OCI-LY1 (cell line): ENCODE results near the gene ALOX5.

Experiments
- H2AFZ ChIP-seq: fragments of 200-600 bp; sonication (generic), shearing (Covaris generic); 2 replicates; pipeline ENCODE4 v1.6.0; 2014; ENCODE audit warnings: antibody characterized with exemption, mild to moderate bottlenecking, low read length
- H3F3A ChIP-seq: fragments of 200-600 bp; sonication (generic), shearing (Covaris generic); 2 replicates; pipeline ENCODE4 v1.6.0; 2014; ENCODE audit warnings: mild to moderate bottlenecking, antibody characterized with exemption, low read length, moderate library complexity; ENCODE audit not compliant: insufficient read depth
- H3K27ac ChIP-seq: fragments of 200-600 bp; sonication (generic); 2 replicates; pipeline ENCODE4 v1.5.1; 2014; ENCODE audit warnings: low read length, mixed run types, mild to moderate bottlenecking, low read depth; ENCODE audit not compliant: poor library complexity, severe bottlenecking
- H3K27me3 ChIP-seq: fragments of 200-600 bp; sonication (generic); 2 replicates; pipeline ENCODE4 v1.6.0; 2014; ENCODE audit warnings: antibody characterized with exemption, mild to moderate bottlenecking, low read length, moderate library complexity; ENCODE audit not compliant: insufficient read depth
- H3K36me3 ChIP-seq: fragments of 200-600 bp; sonication (generic); 2 replicates; pipeline ENCODE4 v1.6.1; 2014; ENCODE audit warnings: mild to moderate bottlenecking, antibody characterized with exemption, low read length, moderate library complexity, mixed read lengths; ENCODE audit not compliant: insufficient read depth
- H3K4me1 ChIP-seq: fragments of 200-600 bp; sonication (generic); 2 replicates; pipeline ENCODE4 v1.5.1; 2014; ENCODE audit warnings: mild to moderate bottlenecking, low read length, moderate library complexity; ENCODE audit not compliant: insufficient read depth, severe bottlenecking
- H3K4me2 ChIP-seq: fragments of 200-600 bp; sonication (generic), shearing (Covaris generic); 2 replicates; pipeline ENCODE4 v1.6.1; 2014; ENCODE audit warnings: low read length
- H3K4me3 ChIP-seq: fragments of 200-600 bp; sonication (generic); 2 replicates; pipeline ENCODE4 v1.5.1; 2014; ENCODE audit warnings: low read length, low read depth, mild to moderate bottlenecking, mixed read lengths; ENCODE audit not compliant: poor library complexity, severe bottlenecking
- H3K79me2 ChIP-seq: fragments of 200-600 bp; shearing (Covaris generic); 2 replicates; pipeline ENCODE4 v1.6.1; 2016; ENCODE audit warnings: mixed run types, low read length, mixed read lengths; ENCODE audit not compliant: insufficient read depth
- H3K9ac ChIP-seq: fragments of 200-600 bp; sonication (generic), shearing (Covaris generic); 2 replicates; pipeline ENCODE4 v1.6.1; 2014; ENCODE audit warnings: mild to moderate bottlenecking, low read length, mixed read lengths
- H3K9me2 ChIP-seq: fragments of 200-600 bp; sonication (generic), shearing (Covaris generic); 2 replicates; pipeline ENCODE4 v1.6.1; 2014; ENCODE audit warnings: low read depth, mild to moderate bottlenecking, low read length, mixed read lengths
- H3K9me3 ChIP-seq: fragments of 200-600 bp; shearing (Covaris generic); 2 replicates; pipeline ENCODE4 v1.6.1; 2014; ENCODE audit warnings: low read length, mixed read lengths
- H4K20me1 ChIP-seq: fragments of 200-600 bp; sonication (generic), shearing (Covaris generic); 2 replicates; pipeline ENCODE4 v1.6.0; 2016; ENCODE audit warnings: mild to moderate bottlenecking, low read length; ENCODE audit not compliant: insufficient read depth
- EZH2 ChIP-seq: fragments of 200-600 bp; sonication (generic), shearing (Covaris generic); IDR thresholded peaks from 2 replicates; pipeline ENCODE4 v1.8.0; 2017; ENCODE audit warnings: borderline replicate concordance, mixed run types, mild to moderate bottlenecking, antibody characterized with exemption, low read length, moderate library complexity, mixed read lengths
- TF ChIP-seq, protein P1 (sequence below): fragments of 200-600 bp; sonication (generic), shearing (Covaris generic); IDR thresholded peaks from 2 replicates; pipeline ENCODE4 v1.5.1; 2017; ENCODE audit warnings: mild to moderate bottlenecking, antibody characterized with exemption, low read length, moderate library complexity, mixed read lengths

The ALOX5 gene

DNA sequence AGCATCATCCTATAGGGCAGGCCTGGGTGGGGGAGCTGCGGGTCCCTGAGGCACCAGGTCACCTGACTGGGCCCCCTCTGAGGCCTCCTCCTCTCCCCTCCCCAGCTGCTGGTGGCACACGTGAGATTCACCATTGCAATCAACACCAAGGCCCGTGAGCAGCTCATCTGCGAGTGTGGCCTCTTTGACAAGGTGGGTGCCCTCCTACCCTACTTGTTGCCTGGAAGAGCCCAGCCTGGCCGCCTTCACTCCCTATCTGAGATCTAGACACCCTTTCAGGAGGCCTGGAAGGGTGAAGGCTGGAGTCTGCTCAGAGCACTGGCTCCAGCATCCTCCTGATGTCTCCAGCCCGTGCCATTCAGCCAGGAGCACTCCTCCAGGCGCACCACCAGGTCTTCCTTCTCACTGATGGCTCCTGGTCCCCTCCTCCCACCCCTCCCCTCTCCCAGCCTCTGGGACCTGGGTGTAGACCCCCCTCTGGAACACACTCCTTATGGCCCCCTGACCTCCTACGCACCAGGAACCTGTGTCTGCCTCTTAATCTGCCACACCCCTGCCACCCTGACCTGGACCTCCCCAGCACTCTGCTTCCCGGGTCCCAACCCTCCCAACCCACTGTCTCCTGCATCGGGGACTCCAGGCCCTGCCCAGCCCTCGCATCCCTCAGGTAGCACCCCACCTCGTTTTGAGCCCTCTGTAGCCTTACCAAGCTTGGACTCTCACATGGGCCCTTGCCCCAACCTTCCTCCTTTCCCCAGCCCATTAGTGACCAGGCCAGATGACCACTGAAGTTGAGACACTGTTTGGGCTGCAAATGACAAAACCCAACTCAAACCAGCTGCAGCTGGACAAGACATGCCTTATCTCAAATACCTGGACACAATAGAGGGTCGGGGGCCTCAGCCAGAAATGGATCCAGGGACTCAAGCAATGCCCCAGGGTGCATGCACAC is 67.5 kb downstream of the ALOX5 start:
- Histone ChIP-seq H3K9ac (no peak overlapping the region), H3K9me2 (no peaks in the 10 kb centered on the region), H3K9me3 (no peaks in the 10 kb centered on the region), H3K79me2 (no peaks in the 10 kb centered on the region), H2AFZ (no peak overlapping the region), H3K27ac (peak overlapping the region; percentile 41), H3K4me2 (no peak overlapping the region), H3K4me1 (peaks cover 12% of the 10 kb centered on the region), H3F3A (no peaks in the 10 kb centered on the region), H3K4me3 (no peak overlapping the region), H4K20me1 (no peaks in the 10 kb centered on the region), H3K36me3 (peaks cover 86% of the 10 kb centered on the region), H3K27me3 (no peaks in the 10 kb centered on the region)
- TF ChIP-seq, protein P1, sequence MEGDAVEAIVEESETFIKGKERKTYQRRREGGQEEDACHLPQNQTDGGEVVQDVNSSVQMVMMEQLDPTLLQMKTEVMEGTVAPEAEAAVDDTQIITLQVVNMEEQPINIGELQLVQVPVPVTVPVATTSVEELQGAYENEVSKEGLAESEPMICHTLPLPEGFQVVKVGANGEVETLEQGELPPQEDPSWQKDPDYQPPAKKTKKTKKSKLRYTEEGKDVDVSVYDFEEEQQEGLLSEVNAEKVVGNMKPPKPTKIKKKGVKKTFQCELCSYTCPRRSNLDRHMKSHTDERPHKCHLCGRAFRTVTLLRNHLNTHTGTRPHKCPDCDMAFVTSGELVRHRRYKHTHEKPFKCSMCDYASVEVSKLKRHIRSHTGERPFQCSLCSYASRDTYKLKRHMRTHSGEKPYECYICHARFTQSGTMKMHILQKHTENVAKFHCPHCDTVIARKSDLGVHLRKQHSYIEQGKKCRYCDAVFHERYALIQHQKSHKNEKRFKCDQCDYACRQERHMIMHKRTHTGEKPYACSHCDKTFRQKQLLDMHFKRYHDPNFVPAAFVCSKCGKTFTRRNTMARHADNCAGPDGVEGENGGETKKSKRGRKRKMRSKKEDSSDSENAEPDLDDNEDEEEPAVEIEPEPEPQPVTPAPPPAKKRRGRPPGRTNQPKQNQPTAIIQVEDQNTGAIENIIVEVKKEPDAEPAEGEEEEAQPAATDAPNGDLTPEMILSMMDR: no peak
- no peak for TF ChIP-seq EZH2

GRCh38 chr10:45442251-45442650 is 68.2 kb downstream of the ALOX5 start:
- no peaks in the 10 kb centered on the region for H3F3A ChIP-seq
- no peaks in the 10 kb centered on the region for H4K20me1 ChIP-seq
- no peak overlapping the region for H3K4me2 ChIP-seq
- no peaks in the 10 kb centered on the region for H3K9me2 ChIP-seq
- no peaks in the 10 kb centered on the region for H3K27me3 ChIP-seq
- H3K36me3 ChIP-seq: peaks cover 81% of the 10 kb centered on the region
- peak overlapping the region; percentile 41 for H3K27ac ChIP-seq
- peaks cover 6% of the 10 kb centered on the region for H3K4me1 ChIP-seq
- no peak overlapping the region for H2AFZ ChIP-seq
- H3K9ac ChIP-seq: no peak overlapping the region
- H3K9me3 ChIP-seq: no peaks in the 10 kb centered on the region
- no peak for TF ChIP-seq EZH2
- TF ChIP-seq, protein P1: no peak
- H3K79me2 ChIP-seq: no peaks in the 10 kb centered on the region
- H3K4me3 ChIP-seq: no peak overlapping the region

- Histone ChIP-seq H3K4me2 (no peak overlapping the region), H4K20me1 (no peaks in the 10 kb centered on the region), H3K4me3 (no peak overlapping the region), H3K27me3 (no peaks in the 10 kb centered on the region), H3K4me1 (peaks cover 2% of the 10 kb centered on the region), H3K9me2 (no peaks in the 10 kb centered on the region), H3K79me2 (no peaks in the 10 kb centered on the region), H3F3A (no peaks in the 10 kb centered on the region), H2AFZ (no peak overlapping the region), H3K27ac (peak overlapping the region; percentile 41), H3K9ac (no peak overlapping the region), H3K9me3 (no peaks in the 10 kb centered on the region), H3K36me3 (peaks cover 77% of the 10 kb centered on the region)
- TF ChIP-seq EZH2: no peak
- TF ChIP-seq, protein P1: peak; percentile 19; the same call in 1 of the 2 replicates
These were observed 68.6 kb downstream of the ALOX5 start for GRCh38 chr10:45442662-45443061.
